Mucosa of rectum (tissue), 2 donors: ENCODE measurements around the gene MIP.
"Not testable (repeated sequence)": the region's sequence is repeated elsewhere in the genome, so short reads cannot be mapped to it uniquely, and the experiment has no call there.

Experiments used
- H3K27ac ChIP-seq, 2 donors: one replicate each; pipeline ENCODE4 v1.7.0; 2013; ENCODE audit warnings: inconsistent platforms in 2 of 2, low read depth in 2 of 2, low read length in 2 of 2
- H3K27me3 ChIP-seq, 2 donors: one replicate each; pipeline ENCODE4 v1.7.0; 2013; ENCODE audit warnings: low read length in 2 of 2; ENCODE audit not compliant: control insufficient read depth in 2 of 2, insufficient read depth in 2 of 2
- H3K36me3 ChIP-seq, 2 donors: one replicate each; pipeline ENCODE4 v1.7.0; 2013; ENCODE audit warnings: low read length in 2 of 2; ENCODE audit not compliant: control insufficient read depth in 2 of 2, insufficient read depth in 2 of 2
- H3K4me1 ChIP-seq, 2 donors: one replicate each; pipeline ENCODE4 v1.7.0; 2013; ENCODE audit warnings: low read length in 2 of 2, mild to moderate bottlenecking in 1 of 2; ENCODE audit not compliant: control insufficient read depth in 2 of 2, insufficient read depth in 2 of 2
- H3K4me3 ChIP-seq, 2 donors: one replicate each; pipeline ENCODE4 v1.7.0; 2013; ENCODE audit warnings: low read length in 2 of 2
- H3K9ac ChIP-seq, 2 donors: one replicate each; pipeline ENCODE4 v1.7.0; 2013; ENCODE audit warnings: low read length in 2 of 2, low read depth in 1 of 2, mild to moderate bottlenecking in 1 of 2
- H3K9me3 ChIP-seq, 2 donors: one replicate each; pipeline ENCODE4 v1.7.0; 2013; ENCODE audit warnings: low read length in 2 of 2; ENCODE audit not compliant: control insufficient read depth in 2 of 2
- donor health status: healthy.
- donor health status: Normal muscosa, but diverticular disease.

The MIP gene

GRCh38 chr12:56454557-56454956, at the start of gene MIP:
Gene MIP (minus strand): TSS chr12:56454657. CDS start chr12:56454613, 44 bp downstream.
- Histone ChIP-seq H3K4me1 (peaks cover 3 to 4% of the 10 kb centered on the region in 2 donors), H3K36me3 (no peaks in the 10 kb centered on the region), H3K27me3 (no peaks in the 10 kb centered on the region), H3K27ac (no peak within 1 kb of the TSS), H3K4me3 (no peak within 1 kb of the TSS), H3K9ac (no peak within 1 kb of the TSS), H3K9me3 (no peaks in the 10 kb centered on the region)

DNA sequence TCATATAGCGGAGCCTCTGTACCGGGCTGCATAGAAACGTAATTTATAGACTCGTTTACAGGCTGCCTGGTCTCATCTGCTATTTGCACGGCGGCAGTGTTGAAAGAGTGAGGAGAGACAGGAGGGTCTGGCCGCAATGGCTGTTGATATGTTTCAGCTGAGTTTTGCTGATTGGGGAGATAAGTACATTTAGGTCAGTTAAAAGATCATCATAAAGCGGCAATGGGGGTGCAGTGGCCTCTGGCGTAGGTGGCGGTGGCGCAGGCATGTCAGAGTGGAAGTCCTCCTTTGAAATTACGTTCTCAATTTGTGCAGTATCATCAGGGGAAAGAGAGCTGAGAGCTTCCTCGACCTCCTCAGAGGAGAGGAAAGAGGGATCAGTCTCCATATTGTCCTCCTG, 45.4 kb upstream of the MIP start:
- not testable (repeated sequence) for H3K36me3 ChIP-seq, H3K4me3 ChIP-seq, H3K9ac ChIP-seq, H3K9me3 ChIP-seq, H3K27me3 ChIP-seq, H3K27ac ChIP-seq, H3K4me1 ChIP-seq

GRCh38 chr12:56499452-56499851, 45.0 kb upstream of the MIP start:
- not testable (repeated sequence) for H3K9me3 ChIP-seq, H3K27me3 ChIP-seq, H3K4me1 ChIP-seq, H3K36me3 ChIP-seq, H3K4me3 ChIP-seq, H3K9ac ChIP-seq, H3K27ac ChIP-seq

- not testable (repeated sequence) for H3K9me3 ChIP-seq
These were observed 43.9 kb upstream of the MIP start for GRCh38 chr12:56498126-56498902.

GRCh38 chr12:56496704-56497103, 42.2 kb upstream of the MIP start:
- H3K9me3 ChIP-seq, H3K9ac ChIP-seq, H3K4me3 ChIP-seq, H3K36me3 ChIP-seq, H3K27ac ChIP-seq, H3K27me3 ChIP-seq, H3K4me1 ChIP-seq: not testable (repeated sequence)

More at GRCh38 chr12:56498126-56498902, 43.9 kb upstream of the MIP start:
- H3K27ac ChIP-seq, H3K4me1 ChIP-seq, H3K4me3 ChIP-seq, H3K27me3 ChIP-seq, H3K36me3 ChIP-seq, H3K9ac ChIP-seq: not testable (repeated sequence)

GRCh38 chr12:56494481-56494880, 40.0 kb upstream of the MIP start:
- not testable (repeated sequence) for H3K4me3 ChIP-seq, H3K36me3 ChIP-seq, H3K9ac ChIP-seq, H3K9me3 ChIP-seq, H3K4me1 ChIP-seq, H3K27ac ChIP-seq, H3K27me3 ChIP-seq

GRCh38 chr12:56494106-56494415, 39.6 kb upstream of the MIP start:
- H3K36me3 ChIP-seq, H3K9me3 ChIP-seq, H3K27me3 ChIP-seq, H3K9ac ChIP-seq, H3K4me3 ChIP-seq, H3K4me1 ChIP-seq, H3K27ac ChIP-seq: not testable (repeated sequence)

- H3K36me3 ChIP-seq, H3K9me3 ChIP-seq, H3K27me3 ChIP-seq, H3K9ac ChIP-seq, H3K4me1 ChIP-seq, H3K27ac ChIP-seq, H3K4me3 ChIP-seq: not testable (repeated sequence)
These were observed 39.1 kb upstream of the MIP start for GRCh38 chr12:56493409-56494105.

- Histone ChIP-seq H3K4me3 (no peak overlapping the region), H3K4me1 (peaks cover 7 to 14% of the 10 kb centered on the region in 2 donors), H3K27me3 (peaks cover 0 to 2% of the 10 kb centered on the region in 2 donors), H3K27ac (no peak overlapping the region), H3K36me3 (no peaks in the 10 kb centered on the region), H3K9ac (no peak overlapping the region), H3K9me3 (no peaks in the 10 kb centered on the region)
These were observed 35.9 kb upstream of the MIP start for GRCh38 chr12:56490360-56490759.

DNA sequence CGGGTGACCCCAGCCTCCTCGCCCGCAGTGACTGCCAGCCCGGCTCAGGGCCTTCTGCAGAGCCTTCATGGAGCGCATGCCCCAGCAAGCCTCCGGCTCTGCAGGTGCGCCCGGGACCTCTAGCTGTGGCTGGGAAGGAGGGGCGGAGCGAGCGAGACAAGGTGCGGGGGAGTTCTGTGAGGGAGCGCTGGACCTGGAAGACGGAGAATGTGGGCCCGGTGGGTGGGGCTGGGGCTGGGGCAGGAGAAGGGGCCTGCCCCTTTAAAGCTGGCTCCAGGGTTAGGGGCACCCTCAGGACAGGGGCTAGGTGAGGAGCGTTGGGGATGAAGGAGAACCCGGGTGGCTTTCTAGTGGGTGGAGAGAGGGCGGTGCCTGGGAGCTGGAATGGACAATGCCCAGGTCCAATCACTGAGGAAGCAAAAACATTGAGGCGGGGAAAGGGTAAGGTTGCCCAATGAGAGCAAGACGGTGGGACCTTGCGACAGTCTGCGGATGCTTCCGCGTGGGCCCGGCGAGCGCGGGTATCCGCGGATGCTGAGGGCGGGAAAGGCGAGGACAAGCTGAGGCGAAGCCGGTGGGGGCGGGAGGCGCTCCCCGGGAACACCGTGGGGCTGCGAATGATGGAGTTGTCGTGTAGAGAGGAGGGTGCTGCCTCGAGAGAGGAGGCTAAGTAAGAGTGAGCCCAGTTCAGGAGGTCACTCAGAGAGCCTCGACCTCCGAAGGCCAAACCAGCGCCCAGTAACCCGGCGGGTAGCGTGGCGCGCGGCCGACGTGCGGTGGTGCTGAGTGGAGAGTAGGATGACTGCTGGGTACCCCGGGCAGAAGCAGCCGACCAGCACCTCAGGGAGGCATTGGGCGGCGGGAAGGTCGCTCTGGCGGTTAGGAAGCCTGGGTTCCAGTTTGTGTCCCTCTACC, 33.8 kb upstream of the MIP start, which contains the start of gene GLS2:
TSS of gene GLS2 (minus strand) at position 121 of the 915 bp plus-strand sequence. CDS start at position 78, 43 bp downstream.
- Histone ChIP-seq H3K27me3 (peaks cover 0 to 2% of the 10 kb centered on the region in 2 donors), H3K27ac (no peak within 1 kb of the TSS), H3K36me3 (no peaks in the 10 kb centered on the region), H3K4me1 (peaks cover 7 to 14% of the 10 kb centered on the region in 2 donors), H3K9ac (peak within 1 kb of the TSS; percentile 32 to 42), H3K4me3 (peak within 1 kb of the TSS; percentile 69 to 72), H3K9me3 (no peaks in the 10 kb centered on the region)
